NCI-H345 (cell line): ENCODE data around the gene TBC1D22A.

Source experiments
- DNase-seq: peaks from one replicate; lab custom pipeline; 2025; lab: John Stamatoyannopoulos, UW

The TBC1D22A gene

GRCh38 chr22:46995501-46996360, 233.3 kb downstream of the TBC1D22A start:
- no peak for DNase-seq

GRCh38 chr22:46996595-46997310, 234.3 kb downstream of the TBC1D22A start:
- DNase-seq: no peak

GRCh38 chr22:46997311-46997970, 235.0 kb downstream of the TBC1D22A start:
- DNase-seq: no peak

GRCh38 chr22:46998331-46998730, 235.9 kb downstream of the TBC1D22A start:
- no peak for DNase-seq

DNA sequence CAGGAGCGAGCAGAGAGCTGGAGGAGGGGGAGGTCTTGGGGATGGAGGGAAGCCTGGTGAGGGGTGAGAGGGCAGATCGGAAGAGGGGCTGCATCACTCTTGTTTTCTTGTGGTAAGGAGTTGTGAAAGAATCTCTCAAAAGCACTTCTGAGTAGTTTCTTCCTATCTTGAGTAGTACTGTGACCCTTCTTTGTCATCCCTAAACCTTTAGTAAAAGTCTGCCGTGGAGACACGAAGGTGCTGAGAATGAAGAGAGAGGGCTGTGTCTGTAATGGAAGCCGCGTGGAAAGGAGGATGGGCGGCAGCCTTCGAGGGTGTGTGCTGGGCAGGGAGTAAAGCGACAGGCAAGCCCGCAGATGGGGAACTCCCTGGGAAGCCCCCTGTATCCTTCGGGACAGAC, 237.8 kb downstream of the TBC1D22A start:
- no peak for DNase-seq

DNA sequence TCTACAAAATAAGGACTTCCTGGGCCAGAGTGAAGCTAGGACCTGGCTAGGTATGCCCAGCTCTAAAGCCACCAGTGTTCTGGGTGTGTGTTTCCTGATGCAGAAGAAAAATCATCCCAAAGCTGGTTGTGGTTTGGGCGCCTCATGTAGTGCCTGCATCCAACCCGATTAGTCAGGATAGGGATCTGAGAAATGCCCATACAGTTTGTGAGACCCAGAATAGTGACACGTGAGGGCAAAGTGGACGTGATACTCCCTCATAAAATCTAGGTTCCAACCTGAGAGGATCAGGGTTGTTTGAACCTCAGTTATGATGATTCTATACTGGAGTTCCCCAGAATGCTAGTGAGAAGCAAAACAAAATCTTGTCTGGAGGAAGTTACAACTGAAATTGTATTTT, 238.4 kb downstream of the TBC1D22A start:
- no peak for DNase-seq

- no peak for DNase-seq
Observed at GRCh38 chr22:47001288-47001687, 238.8 kb downstream of the TBC1D22A start.

DNA sequence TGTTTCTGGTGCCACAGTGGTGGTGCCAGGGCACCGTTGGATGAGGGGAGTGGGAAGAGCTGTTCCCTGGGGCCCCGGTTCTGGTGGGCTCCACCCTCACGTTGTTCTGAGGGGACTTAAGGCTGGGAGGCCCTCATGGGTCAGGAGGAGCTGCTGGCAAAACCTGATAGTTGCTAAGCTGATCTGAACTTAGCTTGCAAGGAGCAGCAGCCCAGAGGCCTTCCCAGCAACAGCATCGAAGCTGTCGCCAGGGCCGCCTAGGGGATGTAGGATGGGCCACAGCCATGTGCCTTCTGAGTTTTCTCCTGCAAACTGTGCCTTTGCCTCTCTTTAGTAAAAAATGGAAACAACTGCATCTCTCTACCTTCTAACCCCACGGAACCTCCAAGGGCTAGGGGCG, 240.2 kb downstream of the TBC1D22A start:
- no peak for DNase-seq

GRCh38 chr22:47005506-47006408, 243.3 kb downstream of the TBC1D22A start:
- no peak for DNase-seq

DNA sequence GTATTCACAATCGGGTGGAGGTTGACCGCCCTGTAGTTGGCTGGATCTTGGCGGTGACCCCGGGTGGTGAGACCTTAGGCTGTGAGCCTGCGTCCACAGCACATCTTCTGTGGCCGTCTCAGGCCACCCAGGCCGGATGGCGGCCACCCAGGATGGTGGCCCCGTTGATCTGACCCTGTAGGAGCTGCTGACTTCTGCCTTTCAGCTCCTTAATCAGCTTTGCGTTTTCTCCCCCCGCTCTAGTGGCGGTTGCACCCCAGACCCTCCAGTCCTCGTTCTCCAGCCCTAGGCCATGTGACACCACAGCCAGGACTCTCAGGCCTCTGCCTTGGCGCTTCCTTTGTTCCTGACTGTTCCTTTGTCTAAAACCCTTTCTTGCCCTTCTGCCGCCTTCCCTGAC, 244.0 kb downstream of the TBC1D22A start:
- no peak for DNase-seq

- no peak for DNase-seq
Observed at GRCh38 chr22:47006869-47007268, 244.4 kb downstream of the TBC1D22A start.

DNA sequence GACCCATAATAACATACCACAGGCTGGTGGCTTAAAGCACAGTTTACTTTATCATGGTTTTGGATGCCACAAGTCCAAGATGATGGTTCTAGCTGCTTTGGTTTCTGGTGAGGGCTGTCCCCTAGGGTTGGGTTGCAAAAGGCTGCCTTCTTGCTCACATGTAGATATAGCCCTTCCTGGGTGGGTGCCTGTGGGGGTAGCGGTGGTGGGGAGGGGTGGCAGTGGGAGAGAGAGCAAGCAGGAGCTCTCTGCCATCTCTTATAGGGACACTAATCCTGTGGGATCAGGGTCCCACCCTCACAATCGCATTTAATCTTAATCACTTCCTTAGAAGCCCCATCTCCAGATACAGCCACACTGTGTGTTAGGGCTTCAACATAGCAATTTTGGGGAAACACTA, 245.0 kb downstream of the TBC1D22A start:
- DNase-seq: no peak

DNA sequence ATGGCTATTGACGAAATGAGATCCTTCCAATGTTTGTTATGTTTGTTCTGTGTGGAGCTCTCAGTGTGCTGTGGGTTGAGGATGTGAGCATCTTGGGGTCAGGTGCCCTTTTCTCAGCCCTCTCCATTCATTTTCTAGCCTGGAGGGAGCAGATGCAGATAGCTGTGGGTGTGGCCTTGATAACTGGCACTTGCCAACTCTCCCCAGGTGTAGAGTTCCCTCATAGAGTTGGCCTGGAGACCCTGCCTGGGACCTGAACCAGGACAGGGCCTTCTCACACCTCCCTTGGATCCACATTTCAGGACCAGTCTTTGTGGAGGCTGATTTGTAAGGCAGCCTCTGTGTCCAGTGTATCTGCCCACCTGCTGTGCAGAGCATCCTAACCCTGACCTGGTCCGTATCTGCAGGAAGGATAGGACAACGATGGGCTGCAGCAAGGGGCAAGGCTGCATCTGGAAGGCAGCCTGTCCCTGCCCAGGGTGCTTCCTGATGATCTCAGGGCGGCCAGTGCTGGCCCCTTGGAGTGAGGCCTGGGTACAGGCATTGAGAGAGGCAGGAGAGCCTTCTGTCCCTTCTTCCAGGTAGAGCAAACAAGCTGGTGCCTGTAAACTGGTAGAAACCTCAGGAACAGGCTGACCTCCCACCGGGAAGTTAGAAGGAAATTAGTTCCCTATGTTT, 245.9 kb downstream of the TBC1D22A start:
- DNase-seq: no peak

DNA sequence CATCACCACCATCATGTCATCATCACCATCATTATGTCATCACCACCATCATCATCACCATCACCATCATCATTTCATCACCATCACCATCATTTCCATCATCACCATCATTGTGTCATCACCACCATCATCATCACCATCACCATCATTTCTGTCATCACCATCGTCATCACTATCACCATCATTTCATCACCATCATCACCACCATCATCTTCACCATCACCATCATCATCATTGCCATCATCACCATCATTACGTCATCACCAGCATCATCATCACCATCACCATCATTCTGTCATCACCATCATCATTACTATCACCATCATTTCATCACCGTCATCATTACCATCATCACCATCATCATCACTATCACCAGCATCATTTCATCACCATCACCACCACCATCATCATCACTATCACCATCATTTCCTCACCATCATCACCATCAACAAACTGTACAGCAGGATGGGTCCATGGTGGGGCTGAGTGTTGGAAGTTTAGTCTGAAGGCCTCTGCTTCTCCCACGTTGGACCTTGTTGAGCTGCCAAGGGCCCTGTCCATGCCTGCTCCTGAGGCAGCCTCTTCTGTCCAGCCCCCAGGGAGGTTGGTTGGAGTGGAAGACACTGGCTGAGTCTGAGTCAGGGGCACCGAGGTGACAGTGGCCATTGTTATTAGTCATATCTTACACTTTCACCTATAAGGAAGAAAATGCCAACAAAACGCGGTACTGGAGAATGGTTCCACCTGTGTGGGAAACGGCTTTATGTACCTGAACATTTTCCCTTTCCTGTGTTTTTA, 247.1 kb downstream of the TBC1D22A start:
- DNase-seq: no peak

DNA sequence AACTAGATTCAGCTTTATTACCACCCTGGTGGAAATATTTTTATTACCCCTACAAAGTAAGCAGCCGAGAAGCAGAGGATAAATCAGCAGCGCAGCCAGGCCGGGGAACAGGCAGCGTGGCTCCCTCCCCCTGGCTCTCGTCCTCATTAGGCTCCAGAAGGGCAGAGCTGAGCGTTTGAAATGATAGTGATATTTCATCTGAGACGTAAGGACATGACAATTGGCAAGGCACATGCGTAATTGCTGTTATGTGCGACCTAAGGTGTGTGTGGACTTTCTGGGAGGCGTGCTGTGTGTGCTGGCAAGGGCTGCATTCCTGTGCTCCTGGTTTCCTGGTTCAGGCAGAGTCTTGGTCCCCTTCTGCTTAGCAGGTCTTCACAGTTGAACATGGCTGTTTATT, 247.8 kb downstream of the TBC1D22A start:
- no peak for DNase-seq

DNA sequence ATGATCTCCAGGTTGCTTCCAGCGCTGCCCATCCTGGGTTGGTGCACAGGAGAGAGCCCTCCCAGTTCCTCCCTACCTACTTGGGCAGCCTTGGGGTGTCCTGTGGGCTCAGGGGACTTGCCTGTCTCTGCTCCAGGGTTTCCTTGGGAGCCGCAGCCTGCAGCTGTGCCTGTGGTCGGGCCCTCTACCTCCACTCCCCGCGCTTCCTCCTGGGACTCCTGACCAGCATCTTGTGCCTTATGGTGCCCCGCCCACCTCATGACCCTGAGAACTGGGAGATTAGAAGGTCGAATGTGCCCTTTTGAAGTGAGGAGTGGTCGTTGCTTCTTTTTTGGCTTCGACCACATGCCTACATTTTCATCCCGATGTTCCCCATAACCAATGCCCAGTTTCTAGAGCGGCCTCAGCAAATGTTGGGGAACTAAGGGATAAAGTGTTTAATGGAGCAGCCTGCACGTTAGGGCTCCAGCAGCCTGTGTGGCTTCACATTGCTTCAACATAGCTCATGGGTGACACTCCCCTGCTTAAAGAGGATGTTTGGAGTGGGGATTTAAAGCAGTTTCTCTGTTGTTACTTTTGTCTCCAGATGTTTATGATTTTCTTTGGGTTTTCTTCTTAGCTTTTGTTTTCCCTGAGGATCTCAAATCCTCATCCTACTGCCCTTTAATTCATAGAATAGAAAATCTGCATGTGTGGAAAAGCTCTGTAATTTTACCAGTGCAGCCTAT, 248.8 kb downstream of the TBC1D22A start:
- DNase-seq: no peak

- DNase-seq: no peak
Observed at GRCh38 chr22:47011859-47012258, 249.4 kb downstream of the TBC1D22A start.

DNA sequence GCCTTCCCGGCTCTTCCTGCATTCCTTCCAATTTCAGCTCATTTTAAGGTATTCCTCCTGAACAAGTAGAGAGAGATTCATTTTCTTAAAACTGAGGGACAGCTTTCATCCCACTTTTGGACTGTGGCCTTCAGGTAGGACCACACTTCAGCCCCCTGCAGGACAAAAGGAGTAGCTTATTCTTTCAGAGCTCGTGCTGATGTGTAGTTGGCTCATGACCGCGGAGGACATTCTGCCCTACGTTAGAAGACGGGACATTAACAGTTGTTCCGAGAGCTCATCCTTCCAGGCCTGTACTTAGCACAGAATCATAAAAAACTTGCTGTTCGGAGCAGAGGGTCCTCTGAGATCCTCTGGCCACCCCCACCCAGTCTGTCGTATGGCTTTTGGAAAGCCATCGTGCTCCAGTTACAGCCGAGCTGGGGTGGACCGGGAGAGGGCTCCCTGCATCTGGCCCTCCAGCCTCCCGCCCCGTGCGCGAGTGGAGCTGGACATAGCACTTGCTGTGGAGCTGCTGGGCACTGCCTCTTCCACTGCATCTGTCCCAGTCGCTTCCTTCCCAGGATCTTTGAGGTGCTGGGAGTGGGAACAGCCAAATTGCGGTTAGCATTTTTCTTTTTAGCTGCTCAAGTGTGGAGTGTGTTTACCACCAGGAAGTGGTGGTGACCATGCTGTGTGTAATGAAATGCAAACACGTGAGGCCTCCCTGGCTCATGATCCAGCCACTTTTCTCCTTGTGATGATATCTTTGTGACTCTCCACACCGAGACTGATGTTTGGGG, 250.3 kb downstream of the TBC1D22A start:
- no peak for DNase-seq
